GM13976 (cell line): ENCODE measurements around the gene ANKS1A.
A peak's percentile ranks its signal among the peaks of the same experiment; 100 is the strongest.

Experiments used
- DNase-seq: peaks from one replicate; pipeline ENCODE4 v3.0.0; 2012; ENCODE audit warnings: low spot score
- in situ Hi-C: fragments of 300-500 bp; cut with MboI; formaldehyde crosslinking; loops from one replicate; pipeline ENCODE4 v1.12.0; 2022; ENCODE audit warnings: low sequenced_read_pairs, mixed read lengths, inconsistent platforms; ENCODE audit not compliant: unreplicated experiment
- TF ChIP-seq, protein P1 (sequence below): IDR thresholded peaks from 2 replicates; pipeline ENCODE4 v1.5.1; 2012; ENCODE audit warnings: borderline replicate concordance, mild to moderate bottlenecking; ENCODE audit not compliant: insufficient read depth; ENCODE audit errors: extremely low read depth, missing control alignments, control extremely low read depth

ANKS1A gene

DNA sequence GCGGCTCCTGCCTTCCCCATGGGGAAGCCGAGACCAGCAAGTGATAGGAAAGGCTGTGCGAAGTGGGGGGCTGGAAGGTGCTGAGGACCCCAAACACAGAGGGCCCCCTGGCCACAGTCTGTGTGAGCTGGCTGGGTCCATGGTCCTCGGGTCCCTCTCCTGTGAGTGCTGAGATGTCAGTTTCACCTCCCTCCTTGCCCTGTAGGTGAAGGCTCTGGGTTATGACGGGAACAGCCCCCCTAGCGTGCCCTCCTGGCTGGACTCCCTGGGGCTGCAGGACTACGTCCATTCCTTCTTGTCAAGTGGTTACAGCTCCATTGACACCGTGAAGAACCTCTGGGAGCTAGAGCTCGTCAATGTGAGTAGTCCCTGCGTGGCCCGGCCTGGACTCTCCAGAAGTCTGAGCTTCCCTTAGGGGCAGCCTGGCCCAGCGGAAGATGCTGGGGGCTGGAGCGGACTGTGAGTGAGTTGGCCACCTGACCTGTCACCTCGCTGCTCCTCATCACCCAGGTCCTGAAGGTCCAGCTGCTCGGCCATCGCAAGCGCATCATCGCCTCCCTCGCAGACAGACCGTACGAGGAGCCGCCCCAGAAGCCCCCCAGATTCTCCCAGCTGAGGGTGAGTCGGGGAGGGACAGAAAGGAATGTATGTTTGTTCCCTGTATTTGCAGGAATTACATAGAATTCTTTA, 190.4 kb downstream of the ANKS1A start:
- in situ Hi-C loops = no loop called here
- no peak for DNase-seq
- TF ChIP-seq, protein P1, sequence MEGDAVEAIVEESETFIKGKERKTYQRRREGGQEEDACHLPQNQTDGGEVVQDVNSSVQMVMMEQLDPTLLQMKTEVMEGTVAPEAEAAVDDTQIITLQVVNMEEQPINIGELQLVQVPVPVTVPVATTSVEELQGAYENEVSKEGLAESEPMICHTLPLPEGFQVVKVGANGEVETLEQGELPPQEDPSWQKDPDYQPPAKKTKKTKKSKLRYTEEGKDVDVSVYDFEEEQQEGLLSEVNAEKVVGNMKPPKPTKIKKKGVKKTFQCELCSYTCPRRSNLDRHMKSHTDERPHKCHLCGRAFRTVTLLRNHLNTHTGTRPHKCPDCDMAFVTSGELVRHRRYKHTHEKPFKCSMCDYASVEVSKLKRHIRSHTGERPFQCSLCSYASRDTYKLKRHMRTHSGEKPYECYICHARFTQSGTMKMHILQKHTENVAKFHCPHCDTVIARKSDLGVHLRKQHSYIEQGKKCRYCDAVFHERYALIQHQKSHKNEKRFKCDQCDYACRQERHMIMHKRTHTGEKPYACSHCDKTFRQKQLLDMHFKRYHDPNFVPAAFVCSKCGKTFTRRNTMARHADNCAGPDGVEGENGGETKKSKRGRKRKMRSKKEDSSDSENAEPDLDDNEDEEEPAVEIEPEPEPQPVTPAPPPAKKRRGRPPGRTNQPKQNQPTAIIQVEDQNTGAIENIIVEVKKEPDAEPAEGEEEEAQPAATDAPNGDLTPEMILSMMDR = no peak

DNA sequence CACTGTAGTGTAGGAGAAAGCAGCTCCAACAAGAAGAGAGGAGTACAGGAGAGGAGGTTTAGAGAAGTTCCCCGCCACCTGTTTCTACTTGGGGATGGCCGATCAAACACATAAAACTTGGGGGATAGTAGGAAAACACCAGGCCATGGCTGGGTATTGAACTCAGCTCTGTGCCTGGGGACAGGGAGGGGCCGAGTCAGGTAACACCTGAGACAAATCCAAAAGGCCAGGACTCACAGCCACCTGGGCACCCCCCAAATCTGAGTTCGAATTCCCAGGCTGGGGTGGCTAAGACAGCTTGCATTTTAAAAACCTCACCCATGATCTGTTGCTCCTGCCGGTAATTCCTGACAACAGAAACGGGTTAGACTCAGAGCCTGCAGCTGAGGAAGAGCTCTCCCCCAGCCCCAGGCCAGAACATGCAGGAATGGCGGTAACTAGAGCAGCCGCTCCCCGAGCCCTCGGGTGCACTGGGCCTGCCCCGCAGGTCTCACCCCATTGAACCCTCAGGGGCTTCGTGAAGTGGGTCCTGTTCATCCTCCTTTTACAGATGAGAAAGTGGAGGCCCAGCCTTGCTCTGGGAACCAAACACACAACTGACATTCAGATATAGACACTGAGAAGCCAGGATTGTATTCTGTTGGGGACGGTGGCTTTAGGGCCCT, 191.1 kb downstream of the ANKS1A start:
- in situ Hi-C loops = no loop called here

DNA sequence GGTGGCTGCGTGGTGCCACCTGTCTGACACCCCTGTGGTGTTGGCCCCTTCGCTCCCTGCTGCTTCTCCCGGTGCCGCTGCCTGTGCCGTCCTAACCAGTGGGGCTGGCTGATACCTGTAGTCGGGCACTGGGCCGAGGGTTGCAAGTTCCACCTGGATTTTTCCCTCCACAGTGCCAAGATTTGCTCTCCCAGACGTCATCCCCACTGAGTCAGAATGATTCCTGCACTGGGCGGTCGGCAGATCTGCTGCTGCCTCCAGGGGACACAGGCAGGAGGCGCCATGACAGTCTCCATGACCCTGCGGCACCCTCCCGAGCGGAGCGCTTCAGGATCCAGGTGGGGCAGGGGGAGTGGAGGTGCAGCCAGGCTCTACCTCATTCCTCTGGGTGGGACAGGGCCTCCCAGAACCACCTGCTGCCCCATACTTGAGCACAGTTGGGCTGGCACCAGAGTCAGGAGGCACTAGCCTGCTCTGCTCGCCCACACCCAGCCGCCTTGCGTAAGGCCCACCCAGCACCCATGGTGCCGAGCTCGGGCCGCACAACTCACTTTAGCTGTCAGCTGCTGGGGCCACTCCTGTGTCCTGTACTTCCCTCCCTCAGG, 191.9 kb downstream of the ANKS1A start:
- no peak for DNase-seq
- TF ChIP-seq, protein P1 = no peak
- in situ Hi-C loops = no loop called here

More for the DNA sequence above, 191.1 kb downstream of the ANKS1A start:
- TF ChIP-seq, protein P1 = no peak
- DNase-seq = no peak

DNA sequence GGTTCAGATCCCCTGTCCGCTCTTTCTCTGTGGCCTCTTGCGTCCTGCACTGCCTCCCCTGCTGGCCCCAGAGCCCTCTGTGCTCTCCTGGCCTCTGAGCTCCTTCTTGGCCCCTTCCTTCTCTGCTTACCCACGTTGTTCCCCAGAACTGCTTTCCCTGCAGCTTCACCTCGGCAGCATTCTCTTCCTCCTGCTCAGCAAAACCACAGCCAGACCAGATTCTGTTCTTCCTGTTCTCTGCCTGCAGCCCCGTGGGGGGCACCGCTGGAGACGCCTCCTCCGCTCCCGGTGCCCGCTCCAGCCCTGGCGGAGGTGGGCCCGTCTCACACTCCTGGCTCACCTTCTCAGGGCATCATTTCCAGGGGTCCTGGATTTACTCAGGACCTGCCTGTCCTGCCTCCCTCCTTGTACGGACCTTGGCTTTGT, 192.4 kb downstream of the ANKS1A start:
- no peak for DNase-seq
- in situ Hi-C loops = no loop called here
- TF ChIP-seq, protein P1 = no peak

DNA sequence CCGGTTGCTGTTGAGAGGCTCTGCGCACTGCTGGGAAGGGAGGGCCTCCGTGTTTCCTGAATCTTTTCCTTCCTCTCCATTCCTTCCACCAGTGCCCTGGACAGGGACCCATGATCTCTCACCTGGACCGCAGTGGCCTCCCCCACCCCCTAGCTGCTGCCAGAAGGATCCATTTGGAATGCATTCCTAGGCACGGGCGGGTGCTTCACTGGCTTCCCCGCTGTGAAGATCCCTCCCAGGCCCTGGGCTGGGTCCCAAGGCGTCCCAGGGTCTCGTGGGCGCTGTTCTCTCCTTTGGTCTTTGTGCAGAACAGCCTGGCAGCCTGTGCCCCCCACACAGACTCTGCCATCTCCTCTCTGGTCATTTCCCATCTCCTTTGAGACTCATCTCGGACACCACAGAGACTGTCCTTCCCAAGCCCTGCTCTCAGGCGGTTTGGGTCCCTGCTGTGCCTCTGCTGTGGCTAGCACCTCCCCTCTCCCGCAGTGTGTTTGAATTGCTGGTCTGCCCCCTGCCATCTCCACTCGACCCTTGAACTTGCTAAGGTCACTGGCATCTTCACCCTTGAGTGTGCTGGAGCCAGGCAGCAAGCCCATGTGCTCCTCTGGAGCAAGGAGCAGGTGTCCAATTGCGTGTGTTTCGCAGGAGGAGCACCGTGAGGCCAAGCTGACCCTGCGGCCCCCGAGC, 193.1 kb downstream of the ANKS1A start:
- TF ChIP-seq, protein P1 = no peak
- DNase-seq = no peak
- in situ Hi-C loops = no loop called here

DNA sequence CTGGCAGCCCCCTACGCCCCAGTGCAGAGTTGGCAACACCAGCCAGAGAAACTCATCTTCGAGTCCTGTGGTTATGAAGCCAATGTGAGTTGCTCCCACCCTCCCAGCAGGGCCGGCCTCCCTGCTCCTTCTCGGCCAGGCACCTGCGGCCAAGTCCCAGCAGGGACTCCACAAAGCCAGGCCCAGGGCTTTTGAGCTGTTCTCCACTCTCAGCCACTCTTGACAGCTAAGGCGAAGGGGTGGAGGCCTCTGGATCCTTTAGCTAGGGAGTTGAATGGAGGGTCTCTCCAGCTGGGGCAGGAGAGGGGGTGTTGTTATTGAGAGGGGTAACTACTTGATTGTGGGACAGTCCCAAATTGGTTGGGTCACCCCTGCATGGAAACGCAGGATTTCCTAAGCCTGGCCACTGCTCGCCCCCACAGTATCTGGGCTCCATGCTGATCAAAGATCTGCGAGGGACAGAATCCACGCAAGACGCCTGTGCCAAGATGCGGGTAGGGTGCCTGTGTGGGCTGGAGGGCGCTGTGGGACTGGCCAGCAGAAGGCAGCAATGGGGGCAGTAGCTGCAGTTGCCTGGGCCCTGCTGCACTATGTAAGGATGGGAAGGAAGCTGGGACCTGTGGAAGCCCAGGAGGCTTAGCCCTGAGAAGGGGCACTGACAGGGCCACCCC, 193.8 kb downstream of the ANKS1A start:
- TF ChIP-seq, protein P1 = no peak
- DNase-seq = peak; percentile 24
- in situ Hi-C loops = no loop called here
